Heart left ventricle (tissue), 13 donors: Measurements from ENCODE around the gene KCNQ2.

Source experiments
- CTCF ChIP-seq, 12 donors: fragments of 200-600 bp; sonication (generic) in 4 of 12; IDR thresholded peaks; one replicate each; pipeline versions ENCODE4 v1.5.0 to v1.8.0; 2018 to 2022; ENCODE audit warnings: antibody characterized with exemption in 12 of 12, mild to moderate bottlenecking in 5 of 12
- POLR2A ChIP-seq, 2 donors: fragments of 450-650 bp; IDR thresholded peaks; one replicate each; pipeline ENCODE4 v1.6.1; 2017; ENCODE audit warnings: antibody characterized with exemption in 2 of 2, mild to moderate bottlenecking in 2 of 2, moderate library complexity in 2 of 2
- donor health status: ischemic (EF 13 %, LVEDD 7.1; RV severe dilation, severe dysfunction).
- donor health status: DM: no; HTN: yes; CAD: no.
- donor health status: DM: no; HTN: no; CAD: no.
- donor health status: ischemic (EF 25% LVEDD 6.9; RV normal size, moderate dysfunction).
- donor health status: ischemic (EF 25% LVEDD 5.7; RV mildly dilated, moderate dysfunction).
- donor health status: ischemic (EF 35%, LVEDD 5.7; RV mildly dilated, moderate dysfunction).
- donor health status: nonischemic (EF 11% LVEDD 7.7; RV severe dilation, severe dysfunction).
- donor health status: DM: yes; HTN: yes; CAD: no.
- donor health status: PGD.
- donor health status: ischemic (EF 29% LVEDD 5.4; RV normal size, mild dysfunction).
- donor health status: nonischemic (EF 23%, LVEDD 6.1; RV moderate dilation, normal function).

DNA sequence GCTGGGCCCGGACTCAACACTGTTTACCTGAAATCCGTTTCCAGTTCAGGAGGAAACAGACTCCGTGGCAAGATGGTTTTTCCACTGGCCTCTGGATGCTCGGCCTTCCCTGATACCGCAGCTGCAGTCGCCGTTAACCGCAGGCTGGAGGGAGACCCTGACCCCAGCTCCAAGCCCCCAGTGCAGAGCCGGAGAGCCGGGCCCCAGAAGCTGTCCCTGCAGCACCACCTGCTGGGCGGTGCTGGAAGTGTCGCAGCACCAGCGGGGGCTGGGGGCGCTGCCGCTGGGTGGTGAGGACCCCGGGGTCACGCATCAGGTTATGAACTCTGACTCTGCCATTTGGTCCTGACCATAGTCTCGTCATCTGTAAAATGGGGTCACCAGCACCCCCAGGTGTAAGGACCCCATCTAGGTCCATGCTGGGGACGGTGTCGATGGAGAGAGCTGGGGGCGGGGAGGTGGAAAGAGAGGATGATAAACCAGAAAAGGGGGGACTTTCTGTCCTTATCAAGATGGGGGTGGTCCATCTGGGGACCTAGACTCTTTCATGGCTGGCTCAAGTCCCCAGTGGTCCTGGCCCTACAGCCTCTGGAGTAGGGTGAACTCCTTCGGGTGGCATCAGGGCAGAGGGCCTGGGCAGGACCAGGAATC, 90.5 kb downstream of the KCNQ2 start:
- TF ChIP-seq CTCF (IDR thresholded peaks at IDR 0.05) (peak; percentile 80 to 97 (median 93)), POLR2A (IDR thresholded peaks at IDR 0.05) (no peak)
